Neural progenitor cell (in vitro differentiated cells): ENCODE results near the gene RIPK4.

Experiments used
- EZH2 ChIP-seq: fragments of 200-600 bp; sonication (generic); IDR thresholded peaks from 2 replicates; pipeline ENCODE4 v1.6.1; 2017; ENCODE audit warnings: antibody characterized with exemption, mild to moderate bottlenecking, moderate library complexity
- TF ChIP-seq, protein P1 (sequence below): fragments of 200-600 bp; sonication (generic); IDR thresholded peaks from 2 replicates; pipeline ENCODE4 v1.5.1; 2017; ENCODE audit warnings: antibody characterized with exemption, mild to moderate bottlenecking

- TF ChIP-seq, protein P1, sequence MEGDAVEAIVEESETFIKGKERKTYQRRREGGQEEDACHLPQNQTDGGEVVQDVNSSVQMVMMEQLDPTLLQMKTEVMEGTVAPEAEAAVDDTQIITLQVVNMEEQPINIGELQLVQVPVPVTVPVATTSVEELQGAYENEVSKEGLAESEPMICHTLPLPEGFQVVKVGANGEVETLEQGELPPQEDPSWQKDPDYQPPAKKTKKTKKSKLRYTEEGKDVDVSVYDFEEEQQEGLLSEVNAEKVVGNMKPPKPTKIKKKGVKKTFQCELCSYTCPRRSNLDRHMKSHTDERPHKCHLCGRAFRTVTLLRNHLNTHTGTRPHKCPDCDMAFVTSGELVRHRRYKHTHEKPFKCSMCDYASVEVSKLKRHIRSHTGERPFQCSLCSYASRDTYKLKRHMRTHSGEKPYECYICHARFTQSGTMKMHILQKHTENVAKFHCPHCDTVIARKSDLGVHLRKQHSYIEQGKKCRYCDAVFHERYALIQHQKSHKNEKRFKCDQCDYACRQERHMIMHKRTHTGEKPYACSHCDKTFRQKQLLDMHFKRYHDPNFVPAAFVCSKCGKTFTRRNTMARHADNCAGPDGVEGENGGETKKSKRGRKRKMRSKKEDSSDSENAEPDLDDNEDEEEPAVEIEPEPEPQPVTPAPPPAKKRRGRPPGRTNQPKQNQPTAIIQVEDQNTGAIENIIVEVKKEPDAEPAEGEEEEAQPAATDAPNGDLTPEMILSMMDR: no peak
- no peak for TF ChIP-seq EZH2
Measured at GRCh38 chr21:41808094-41808493, 41.2 kb upstream of the RIPK4 start.
